ENCODE measurements around the gene SCN2A.
"Not testable (repeated sequence)": the region's sequence is repeated elsewhere in the genome, so short reads cannot be mapped to it uniquely, and the experiment has no call there.

The SCN2A gene

GRCh38 chr2:165256618-165257017 is 17.4 kb downstream of the SCN2A start:
- DNase-seq = no peak

DNA sequence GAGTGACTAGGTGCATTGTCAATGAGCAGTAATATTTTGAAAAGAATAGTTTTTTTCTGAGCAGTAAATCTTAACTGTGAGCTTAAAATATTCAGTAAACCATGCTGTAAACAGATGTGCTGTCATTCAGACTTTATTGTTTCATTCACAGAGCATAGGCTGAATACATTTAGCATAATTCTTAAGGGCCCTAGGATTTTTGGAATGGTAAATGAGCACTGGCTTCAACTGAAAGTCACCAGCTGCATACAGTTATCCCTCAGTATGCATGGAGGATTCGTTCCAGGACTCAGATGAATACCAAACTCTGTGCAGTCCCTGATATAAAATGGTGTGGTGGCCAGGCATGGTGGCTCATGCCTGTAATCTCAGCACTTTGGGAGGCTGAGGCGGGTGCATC is 21.1 kb downstream of the SCN2A start:
- not testable (repeated sequence) for DNase-seq

DNA sequence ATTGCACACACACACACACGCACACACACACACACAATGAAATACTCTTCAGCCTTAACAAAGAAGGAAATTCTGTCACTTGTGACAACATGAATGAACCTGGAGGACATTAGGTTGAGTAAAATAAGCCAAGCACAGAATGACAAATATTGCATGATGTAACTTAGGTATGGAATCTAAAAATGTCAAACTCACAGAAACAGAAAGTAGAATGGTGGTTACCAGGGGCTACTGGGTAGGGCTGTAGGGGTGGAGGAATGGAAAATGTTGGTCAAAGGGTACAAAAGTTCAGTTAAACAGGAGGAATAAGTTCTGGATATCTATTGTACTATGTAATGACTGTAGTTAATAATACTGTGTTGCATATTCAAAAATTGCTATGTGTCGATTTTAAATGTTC is 29.5 kb downstream of the SCN2A start:
- DNase-seq = peak; percentile 23

- no peak for DNase-seq
Observed at GRCh38 chr2:165273176-165273575, 34.0 kb downstream of the SCN2A start.

DNA sequence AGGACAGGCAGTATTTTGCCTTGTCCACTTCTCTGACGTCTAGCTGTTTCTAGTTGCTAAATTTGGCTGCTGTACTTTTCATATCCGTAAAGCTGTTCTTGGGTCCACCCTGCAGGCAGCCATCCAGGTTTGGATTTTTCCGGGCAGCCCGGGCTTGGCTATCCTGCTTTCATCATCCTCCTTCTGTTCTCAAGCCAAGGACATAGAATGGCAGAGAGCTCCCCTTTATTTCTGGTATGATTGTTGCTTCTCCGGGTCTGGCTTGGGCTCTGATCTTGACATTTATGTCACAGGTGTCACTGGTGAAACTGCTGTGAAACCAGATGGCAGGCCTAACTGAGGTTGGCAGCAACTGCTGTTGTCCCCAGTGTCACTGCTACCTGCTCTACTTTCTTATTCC is 35.5 kb downstream of the SCN2A start:
- no peak for DNase-seq

GRCh38 chr2:165275932-165276331 is 36.7 kb downstream of the SCN2A start:
- DNase-seq = no peak

DNA sequence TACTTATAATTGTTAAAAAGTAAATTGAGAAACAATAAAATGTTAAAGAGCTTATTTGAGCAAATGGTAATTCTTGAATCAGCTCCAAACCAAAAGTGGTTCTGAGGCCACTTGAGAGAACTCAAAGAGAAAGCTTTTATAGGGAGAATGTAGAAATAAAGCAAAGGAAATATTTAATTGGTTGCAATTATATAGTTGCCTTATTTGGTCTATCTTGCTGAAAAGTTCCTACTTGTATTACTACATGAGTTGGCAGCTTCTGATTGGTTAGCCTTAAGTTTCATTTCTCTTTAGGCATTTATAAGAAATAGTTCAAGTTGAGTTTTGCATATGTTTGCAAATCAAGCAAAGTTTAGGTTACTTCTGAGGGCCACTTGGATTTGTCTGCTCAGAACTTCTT is 38.1 kb downstream of the SCN2A start:
- no peak for DNase-seq

DNA sequence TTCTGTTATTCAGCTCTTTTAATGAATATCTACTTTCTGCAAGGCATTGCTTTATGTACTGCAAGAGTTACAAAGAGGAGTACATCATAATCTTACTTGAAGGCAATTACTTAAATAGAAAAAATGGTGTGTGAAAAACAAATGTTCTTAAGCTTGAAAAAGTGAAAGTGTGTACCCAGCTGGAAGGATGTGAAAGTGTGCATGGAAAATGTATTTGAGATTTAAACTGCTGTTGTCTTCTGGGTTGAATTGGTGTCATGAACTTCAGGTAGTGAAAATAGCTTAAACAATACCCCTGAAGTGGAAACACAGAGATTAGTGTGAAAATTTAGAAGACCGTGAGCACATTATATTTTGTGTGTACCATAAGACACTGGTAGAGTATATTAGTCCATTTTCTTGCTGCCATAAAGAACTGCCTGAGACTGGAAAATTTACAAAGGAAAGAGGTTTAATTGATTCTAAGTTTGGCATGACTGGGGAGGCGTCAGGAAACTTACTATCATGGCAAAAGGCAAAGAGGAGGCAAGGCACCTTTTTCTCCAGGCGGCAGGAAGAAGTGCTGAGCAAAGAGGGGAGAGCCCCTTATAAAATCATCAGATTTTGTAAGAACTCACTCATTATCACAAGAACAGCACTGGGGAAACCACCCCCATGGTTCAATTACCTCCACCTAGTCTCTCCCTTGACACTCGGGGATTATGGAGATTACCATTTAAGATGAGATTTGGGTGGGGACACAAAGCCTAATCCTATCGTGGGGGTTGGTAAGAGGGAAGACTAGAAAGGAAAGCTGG is 38.8 kb downstream of the SCN2A start:
- no peak for DNase-seq

GRCh38 chr2:165280356-165280755 is 41.1 kb downstream of the SCN2A start:
- no peak for DNase-seq

DNA sequence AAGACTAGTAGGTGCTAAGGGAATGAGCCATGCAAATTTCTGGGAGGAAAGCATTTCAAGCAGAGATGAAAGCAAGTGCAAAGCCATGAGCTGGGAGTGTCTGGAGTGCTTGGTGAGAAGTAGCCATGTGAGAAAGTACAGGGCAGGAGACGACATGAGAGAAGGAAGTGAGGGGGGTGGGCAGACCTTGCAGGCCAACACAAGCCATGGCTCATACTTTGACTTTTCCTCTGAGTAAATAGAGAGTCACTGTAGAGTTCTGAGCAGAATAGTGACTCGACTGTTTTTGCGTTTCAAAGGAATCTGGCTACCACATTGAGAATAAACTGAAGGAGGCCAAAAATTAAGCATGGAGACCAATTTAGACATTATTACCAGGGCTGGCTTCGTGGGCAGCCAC is 42.2 kb downstream of the SCN2A start:
- no peak for DNase-seq

DNA sequence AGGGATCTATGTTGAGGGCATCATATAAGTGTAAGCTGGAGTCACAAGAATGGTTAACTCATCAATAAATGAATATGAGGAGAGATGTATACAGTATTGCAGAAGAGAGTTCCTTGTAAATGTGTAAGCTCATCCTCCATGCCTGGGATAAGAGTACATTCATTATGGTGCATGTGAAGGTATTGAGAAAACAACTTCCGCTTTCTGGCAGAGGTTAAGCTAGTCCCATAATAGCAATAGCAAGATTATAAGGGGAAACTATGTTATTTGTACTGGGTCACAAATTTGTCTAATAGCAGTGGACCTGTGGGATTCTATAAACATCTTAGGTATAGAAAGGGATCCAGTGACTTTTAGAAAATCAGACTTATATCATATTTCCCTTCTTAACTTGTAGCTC is 44.1 kb downstream of the SCN2A start:
- DNase-seq = no peak

GRCh38 chr2:165287094-165287778 is 48.0 kb downstream of the SCN2A start:
- no peak for DNase-seq

DNA sequence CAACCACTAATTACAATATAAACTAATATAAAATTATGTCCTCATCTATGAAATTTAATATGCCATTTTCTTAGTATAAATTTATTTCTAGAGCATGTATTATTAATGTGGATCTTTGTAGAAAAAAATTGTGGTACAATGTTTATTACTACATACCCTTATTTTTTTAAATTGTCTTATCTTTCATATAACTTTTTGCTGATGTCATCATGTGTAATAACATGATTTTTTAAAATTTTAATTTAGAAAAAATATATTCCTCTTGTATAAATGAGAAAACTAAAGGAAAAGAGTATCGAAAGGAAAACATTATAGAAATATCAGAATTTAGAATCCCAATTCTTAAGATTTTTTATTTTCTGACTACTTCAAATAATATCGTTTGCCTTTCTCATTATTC is 49.9 kb downstream of the SCN2A start:
- DNase-seq = no peak

- DNase-seq = peak; percentile 85
Observed at GRCh38 chr2:165293440-165294420, 54.5 kb downstream of the SCN2A start.

- DNase-seq = no peak
Observed at GRCh38 chr2:165294912-165295311, 55.7 kb downstream of the SCN2A start.

DNA sequence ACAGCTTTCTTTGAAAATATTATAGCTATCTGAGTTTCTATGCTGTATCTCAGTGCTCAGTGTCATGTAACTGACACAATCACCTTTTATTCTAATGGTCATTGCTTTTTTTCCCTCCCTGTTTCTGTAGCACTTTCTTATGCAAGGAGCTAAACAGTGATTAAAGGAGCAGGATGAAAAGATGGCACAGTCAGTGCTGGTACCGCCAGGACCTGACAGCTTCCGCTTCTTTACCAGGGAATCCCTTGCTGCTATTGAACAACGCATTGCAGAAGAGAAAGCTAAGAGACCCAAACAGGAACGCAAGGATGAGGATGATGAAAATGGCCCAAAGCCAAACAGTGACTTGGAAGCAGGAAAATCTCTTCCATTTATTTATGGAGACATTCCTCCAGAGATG is 56.4 kb downstream of the SCN2A start:
- no peak for DNase-seq

- DNase-seq = no peak
Observed at GRCh38 chr2:165305391-165306096, 66.3 kb downstream of the SCN2A start.

DNA sequence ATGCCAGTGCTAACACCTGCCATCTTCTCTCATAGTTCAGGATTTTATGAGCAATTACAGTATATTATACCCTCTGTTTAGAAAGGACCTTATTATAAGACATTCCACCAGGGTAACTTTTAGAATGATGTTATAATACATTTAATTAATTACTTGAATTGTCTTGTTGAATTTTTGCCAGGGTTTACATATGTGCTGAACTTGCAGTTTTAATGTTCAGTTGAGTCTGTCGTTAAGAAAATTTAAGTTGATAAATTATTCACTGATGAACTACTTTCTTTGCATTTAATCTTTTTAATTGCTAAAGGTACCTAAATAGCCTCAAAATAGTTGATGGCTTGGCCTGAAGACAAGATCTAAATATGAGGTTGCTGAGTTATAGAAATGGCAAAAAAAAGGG is 68.1 kb downstream of the SCN2A start:
- DNase-seq = no peak

DNA sequence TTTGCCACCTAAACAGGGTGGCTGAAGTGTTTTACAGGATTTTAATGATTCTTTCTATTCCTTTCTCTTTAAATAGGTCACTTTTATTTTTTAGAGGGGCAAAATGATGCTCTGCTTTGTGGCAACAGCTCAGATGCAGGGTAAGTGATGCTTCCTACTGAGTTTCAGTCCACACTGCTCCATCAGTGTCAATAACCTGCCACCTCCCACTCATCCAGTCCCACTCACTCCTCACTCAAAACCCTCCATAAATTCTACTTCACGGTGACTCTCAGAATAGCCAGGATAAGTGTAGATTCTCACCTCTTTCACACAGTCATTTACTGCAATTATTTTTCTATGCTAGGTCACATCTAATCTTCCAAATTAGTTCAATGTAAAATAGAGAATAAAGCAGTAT is 72.7 kb downstream of the SCN2A start:
- no peak for DNase-seq

GRCh38 chr2:165312999-165313398 is 73.8 kb downstream of the SCN2A start:
- DNase-seq = no peak

- DNase-seq = no peak
Observed at GRCh38 chr2:165313509-165313908, 74.3 kb downstream of the SCN2A start.

DNA sequence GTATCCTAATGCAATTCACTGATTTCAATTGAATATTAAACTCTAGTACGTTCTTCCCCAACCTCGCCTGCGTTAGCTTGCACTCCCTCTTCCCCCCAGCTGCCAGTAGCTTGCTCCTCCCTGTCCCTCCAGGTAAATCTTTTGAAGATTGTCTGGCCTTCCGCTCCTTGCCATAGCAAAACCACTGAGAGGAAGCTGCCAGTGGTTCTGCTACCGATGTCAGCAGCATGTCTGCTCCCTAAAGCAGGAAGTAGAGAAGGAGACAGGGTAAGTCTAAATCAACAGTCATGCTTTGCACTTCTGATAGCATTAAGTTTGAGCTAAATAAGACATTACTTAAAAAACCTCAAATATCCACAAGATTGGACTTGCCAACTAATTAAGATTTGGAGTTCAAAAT is 89.1 kb downstream of the SCN2A start:
- DNase-seq = no peak

DNA sequence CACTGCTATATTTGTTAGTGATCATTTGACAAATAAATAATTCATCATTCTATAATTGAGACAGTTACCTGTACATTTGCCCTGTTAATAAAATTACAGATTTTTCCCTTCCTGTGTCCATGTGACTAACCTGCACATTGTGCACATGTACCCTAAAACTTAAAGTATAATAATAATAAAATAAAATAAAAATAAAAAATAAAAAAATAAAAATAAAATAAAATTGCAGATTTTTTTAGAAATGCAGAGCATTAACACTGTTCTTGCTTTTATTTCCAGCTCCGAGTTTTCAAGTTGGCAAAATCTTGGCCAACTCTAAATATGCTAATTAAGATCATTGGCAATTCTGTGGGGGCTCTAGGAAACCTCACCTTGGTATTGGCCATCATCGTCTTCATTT is 105.1 kb downstream of the SCN2A start:
- DNase-seq = not testable (repeated sequence)
